ENCODE results near the gene STK32C.
"Not testable (repeated sequence)": the region's sequence is repeated elsewhere in the genome, so short reads cannot be mapped to it uniquely, and the experiment has no call there.

The STK32C gene

DNA sequence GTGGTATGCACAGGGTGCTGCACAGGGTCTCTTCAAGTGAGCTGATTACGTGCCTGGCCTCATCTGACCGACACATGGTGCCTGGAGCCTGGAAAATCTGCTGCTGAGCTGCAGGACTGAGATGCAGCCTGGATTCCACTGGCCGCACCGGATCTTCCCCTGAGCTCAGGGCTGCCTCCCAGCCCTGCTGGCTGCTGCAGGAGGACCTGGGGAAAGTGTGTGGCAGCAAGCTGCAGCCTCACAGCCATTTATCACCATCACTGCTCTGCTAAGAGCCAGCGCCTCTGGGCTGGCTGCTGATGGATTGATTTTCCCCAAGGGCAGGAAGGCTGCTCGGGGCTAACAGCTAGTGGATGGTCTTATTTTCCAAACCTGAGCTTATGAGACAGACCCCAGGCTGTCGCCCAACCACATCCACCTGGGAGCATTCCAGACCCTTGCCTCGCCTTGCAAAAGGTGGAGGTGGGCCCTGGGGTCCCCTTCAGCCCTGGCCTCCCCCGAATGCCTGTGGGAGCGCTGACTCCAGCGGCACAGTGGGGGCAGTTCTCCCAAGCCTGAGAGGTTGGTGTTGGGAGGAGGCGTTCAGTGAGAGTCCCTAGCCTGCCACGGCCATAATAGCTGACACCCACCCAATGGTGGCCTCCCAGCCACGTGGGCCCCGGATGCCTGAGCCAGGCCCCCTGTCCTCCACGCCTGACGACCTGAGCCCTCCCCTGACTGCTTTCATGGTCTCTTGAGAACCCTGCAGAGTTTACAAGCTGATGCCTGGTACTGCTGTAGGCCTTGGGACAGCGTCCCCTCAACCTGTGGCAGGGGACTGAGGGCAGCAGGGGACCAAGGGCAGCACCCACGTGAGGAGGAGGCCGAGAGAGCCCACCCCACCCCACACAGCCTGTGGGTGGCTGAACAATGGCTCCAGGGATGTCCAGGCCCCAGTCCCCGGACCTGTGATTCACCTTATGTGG, 38.2 kb downstream of the STK32C start:
- TF ChIP-seq TSHZ2 (CRISPR knock-in tag; IDR thresholded peaks at IDR 0.05) (no peak), OSR1 (CRISPR knock-in tag; IDR thresholded peaks at IDR 0.05) (no peak), CSDC2 (CRISPR knock-in tag; IDR thresholded peaks at IDR 0.05) (no peak), TOX (CRISPR knock-in tag; IDR thresholded peaks at IDR 0.05; ENCODE audit: borderline replicate concordance) (no peak), ZC3H10 (CRISPR knock-in tag; IDR thresholded peaks at IDR 0.05) (no peak), ZNF70 (CRISPR knock-in tag; IDR thresholded peaks at IDR 0.05) (no peak), ESRRG (CRISPR knock-in tag; IDR thresholded peaks at IDR 0.05) (no peak), TCF4 (CRISPR knock-in tag; IDR thresholded peaks at IDR 0.05; ENCODE audit: borderline replicate concordance) (no peak), ARNTL (CRISPR knock-in tag; IDR thresholded peaks at IDR 0.05; ENCODE audit: borderline replicate concordance, low read depth) (no peak), BACH2 (CRISPR knock-in tag; IDR thresholded peaks at IDR 0.05; ENCODE audit: borderline replicate concordance) (no peak)
- TF ChIP-seq, protein P1, sequence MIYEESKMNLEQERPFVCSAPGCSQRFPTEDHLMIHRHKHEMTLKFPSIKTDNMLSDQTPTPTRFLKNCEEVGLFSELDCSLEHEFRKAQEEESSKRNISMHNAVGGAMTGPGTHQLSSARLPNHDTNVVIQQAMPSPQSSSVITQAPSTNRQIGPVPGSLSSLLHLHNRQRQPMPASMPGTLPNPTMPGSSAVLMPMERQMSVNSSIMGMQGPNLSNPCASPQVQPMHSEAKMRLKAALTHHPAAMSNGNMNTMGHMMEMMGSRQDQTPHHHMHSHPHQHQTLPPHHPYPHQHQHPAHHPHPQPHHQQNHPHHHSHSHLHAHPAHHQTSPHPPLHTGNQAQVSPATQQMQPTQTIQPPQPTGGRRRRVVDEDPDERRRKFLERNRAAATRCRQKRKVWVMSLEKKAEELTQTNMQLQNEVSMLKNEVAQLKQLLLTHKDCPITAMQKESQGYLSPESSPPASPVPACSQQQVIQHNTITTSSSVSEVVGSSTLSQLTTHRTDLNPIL (CRISPR knock-in tag; IDR thresholded peaks at IDR 0.05; ENCODE audit: low read depth): no peak
- TF ChIP-seq, protein P2, sequence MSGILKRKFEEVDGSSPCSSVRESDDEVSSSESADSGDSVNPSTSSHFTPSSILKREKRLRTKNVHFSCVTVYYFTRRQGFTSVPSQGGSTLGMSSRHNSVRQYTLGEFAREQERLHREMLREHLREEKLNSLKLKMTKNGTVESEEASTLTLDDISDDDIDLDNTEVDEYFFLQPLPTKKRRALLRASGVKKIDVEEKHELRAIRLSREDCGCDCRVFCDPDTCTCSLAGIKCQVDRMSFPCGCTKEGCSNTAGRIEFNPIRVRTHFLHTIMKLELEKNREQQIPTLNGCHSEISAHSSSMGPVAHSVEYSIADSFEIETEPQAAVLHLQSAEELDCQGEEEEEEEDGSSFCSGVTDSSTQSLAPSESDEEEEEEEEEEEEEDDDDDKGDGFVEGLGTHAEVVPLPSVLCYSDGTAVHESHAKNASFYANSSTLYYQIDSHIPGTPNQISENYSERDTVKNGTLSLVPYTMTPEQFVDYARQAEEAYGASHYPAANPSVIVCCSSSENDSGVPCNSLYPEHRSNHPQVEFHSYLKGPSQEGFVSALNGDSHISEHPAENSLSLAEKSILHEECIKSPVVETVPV (CRISPR knock-in tag; IDR thresholded peaks at IDR 0.05): no peak
- ATAC-seq: no peak

DNA sequence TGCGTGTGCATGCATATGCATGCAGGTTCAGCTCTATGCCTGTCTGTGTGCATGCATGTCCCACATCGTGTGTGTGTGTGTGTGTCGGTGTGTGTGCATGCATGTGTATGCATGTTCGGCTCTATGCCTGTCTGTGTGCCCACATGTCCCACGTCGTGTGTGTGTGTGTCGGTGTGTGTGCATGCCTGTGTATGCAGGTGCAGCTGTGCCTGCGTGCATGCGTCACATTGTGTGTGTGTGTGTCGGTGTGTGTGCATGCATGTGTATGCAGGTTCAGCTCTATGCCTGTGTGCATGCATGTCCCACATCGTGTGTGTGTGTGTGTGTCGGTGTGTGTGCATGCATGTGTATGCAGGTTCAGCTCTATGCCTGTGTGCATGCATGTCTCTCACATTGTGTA, 39.8 kb downstream of the STK32C start:
- ATAC-seq: not testable (repeated sequence)

- TF ChIP-seq PATZ1 (CRISPR knock-in tag; IDR thresholded peaks at IDR 0.05; ENCODE audit: borderline replicate concordance) (no peak), PPARA (CRISPR knock-in tag; IDR thresholded peaks at IDR 0.05; ENCODE audit: borderline replicate concordance) (no peak), ESRRG (CRISPR knock-in tag; IDR thresholded peaks at IDR 0.05) (no peak), BACH2 (CRISPR knock-in tag; IDR thresholded peaks at IDR 0.05; ENCODE audit: borderline replicate concordance) (no peak), ZFP3 (CRISPR knock-in tag; IDR thresholded peaks at IDR 0.05) (no peak), RARB (CRISPR knock-in tag; IDR thresholded peaks at IDR 0.05) (no peak), ZNF565 (CRISPR knock-in tag; conservative IDR thresholded peaks at IDR 0.05; ENCODE audit: low read depth) (no peak), OSR1 (CRISPR knock-in tag; IDR thresholded peaks at IDR 0.05) (no peak), ZC3H10 (CRISPR knock-in tag; IDR thresholded peaks at IDR 0.05) (no peak), ZNF70 (CRISPR knock-in tag; IDR thresholded peaks at IDR 0.05) (no peak), GLIS3 (CRISPR knock-in tag; IDR thresholded peaks at IDR 0.05) (no peak), ARNTL (CRISPR knock-in tag; IDR thresholded peaks at IDR 0.05; ENCODE audit: borderline replicate concordance, low read depth) (no peak), SNAI2 (CRISPR knock-in tag; IDR thresholded peaks at IDR 0.05) (no peak), ZNF8 (CRISPR knock-in tag; IDR thresholded peaks at IDR 0.05) (no peak), TCF4 (CRISPR knock-in tag; IDR thresholded peaks at IDR 0.05; ENCODE audit: borderline replicate concordance) (no peak), ZFP30 (CRISPR knock-in tag; IDR thresholded peaks at IDR 0.05) (no peak)
- TF ChIP-seq, protein P1 (CRISPR knock-in tag; IDR thresholded peaks at IDR 0.05; ENCODE audit: low read depth): no peak
- TF ChIP-seq, protein P2 (CRISPR knock-in tag; IDR thresholded peaks at IDR 0.05): no peak
- no peak for ATAC-seq
These were observed 41.1 kb downstream of the STK32C start for GRCh38 chr10:132266594-132267161.

All from SK-N-SH treated with all-trans-retinoic acid at 6 μM for 48 hours (cell line).